AML-193 (cell line): ENCODE results near the gene SMARCC1.
A peak's percentile ranks its signal among the peaks of the same experiment; 100 is the strongest.

Source experiments
- DNase-seq, 2 experiments: peaks; one replicate each; lab custom pipeline; 2025; lab: John Stamatoyannopoulos, UW

SMARCC1 gene

GRCh38 chr3:47701388-47701787 is 80.3 kb downstream of the SMARCC1 start:
- DNase-seq: no peak

- no peak for DNase-seq
Measured at GRCh38 chr3:47692158-47692557, 89.5 kb downstream of the SMARCC1 start.

GRCh38 chr3:47688488-47688887 is 93.2 kb downstream of the SMARCC1 start:
- DNase-seq: no peak

- DNase-seq: no peak
Measured at GRCh38 chr3:47685037-47685436, 96.7 kb downstream of the SMARCC1 start.

- no peak for DNase-seq
Measured at GRCh38 chr3:47681016-47681415, 100.7 kb downstream of the SMARCC1 start.

GRCh38 chr3:47678446-47679338 is 103.0 kb downstream of the SMARCC1 start:
- no peak for DNase-seq

- peak in 1 of 2 experiments; percentile 8 for DNase-seq
Measured at GRCh38 chr3:47669026-47669749, 112.5 kb downstream of the SMARCC1 start.

GRCh38 chr3:47666118-47666517 is 115.6 kb downstream of the SMARCC1 start:
- no peak for DNase-seq

- DNase-seq: peak; percentile 9 to 11
Measured at GRCh38 chr3:47664519-47664918, 117.2 kb downstream of the SMARCC1 start.

GRCh38 chr3:47663630-47664240 is 118.0 kb downstream of the SMARCC1 start:
- no peak for DNase-seq

- DNase-seq: no peak
Measured at GRCh38 chr3:47661121-47661752, 120.5 kb downstream of the SMARCC1 start.

GRCh38 chr3:47658444-47658843 is 123.2 kb downstream of the SMARCC1 start:
- DNase-seq: no peak

- DNase-seq: no peak
Measured at GRCh38 chr3:47652142-47652541, 129.6 kb downstream of the SMARCC1 start.

- no peak for DNase-seq
Measured at GRCh38 chr3:47650294-47650693, 131.4 kb downstream of the SMARCC1 start.

GRCh38 chr3:47647550-47647949 is 134.1 kb downstream of the SMARCC1 start:
- no peak for DNase-seq

- DNase-seq: no peak
Measured at GRCh38 chr3:47646362-47646761, 135.3 kb downstream of the SMARCC1 start.

- DNase-seq: no peak
Measured at GRCh38 chr3:47645551-47645950, 136.1 kb downstream of the SMARCC1 start.

- DNase-seq: no peak
Measured at GRCh38 chr3:47643092-47643491, 138.6 kb downstream of the SMARCC1 start.

- no peak for DNase-seq
Measured at GRCh38 chr3:47641739-47642138, 140.0 kb downstream of the SMARCC1 start.

GRCh38 chr3:47636921-47637320 is 144.8 kb downstream of the SMARCC1 start:
- no peak for DNase-seq

- no peak for DNase-seq
Measured at GRCh38 chr3:47636225-47636624, 145.5 kb downstream of the SMARCC1 start.

- DNase-seq: no peak
Measured at GRCh38 chr3:47635536-47635935, 146.2 kb downstream of the SMARCC1 start.
